Suprapubic skin (tissue), 4 donors: Measurements from ENCODE around the gene CERS6.

Experiments used
- CTCF ChIP-seq, 2 donors: fragments of 200-600 bp in 1 of 2; fragments of 450-650 bp in 1 of 2; sonication (generic) in 1 of 2; IDR thresholded peaks; one replicate each; pipeline ENCODE4 v1.5.1; 2016 to 2019; ENCODE audit warnings: antibody characterized with exemption in 2 of 2, mild to moderate bottlenecking in 1 of 2, moderate library complexity in 1 of 2
- EP300 ChIP-seq: sonication (generic); formaldehyde crosslinking; IDR thresholded peaks from one replicate; pipeline ENCODE4 v1.6.1; 2017; ENCODE audit warnings: antibody characterized with exemption
- POLR2A ChIP-seq, 2 donors: fragments of 450-650 bp; IDR thresholded peaks; one replicate each; pipeline ENCODE4 v1.6.1; 2017; ENCODE audit warnings: antibody characterized with exemption in 2 of 2, mild to moderate bottlenecking in 2 of 2, moderate library complexity in 2 of 2
- POLR2AphosphoS5 ChIP-seq, 3 donors: sonication (generic); formaldehyde crosslinking; IDR thresholded peaks; one replicate each; pipeline ENCODE4 v1.6.1; 2017; ENCODE audit warnings: antibody characterized with exemption in 3 of 3

- TF ChIP-seq POLR2A (IDR thresholded peaks at IDR 0.05) (no peak), CTCF (IDR thresholded peaks at IDR 0.05) (no peak), POLR2AphosphoS5 (IDR thresholded peaks at IDR 0.05) (no peak), EP300 (no peak)
Observed at GRCh38 chr2:168757223-168757622, 301.2 kb downstream of the CERS6 start.
